Astrocyte of the cerebellum (primary cell): ENCODE measurements around the gene RSPH9.

Source experiments
- DNase-seq: peaks from one replicate; pipeline ENCODE4 v3.0.0-alpha.2; 2011; ENCODE audit warnings: low read depth
- H3K4me3 ChIP-seq: 2 replicates; pipeline ENCODE4 v1.5.1; 2011; ENCODE audit warnings: mild to moderate bottlenecking, low read depth, low read length, moderate library complexity
- CTCF ChIP-seq: IDR thresholded peaks from 2 replicates; pipeline ENCODE4 v1.5.1; 2012; ENCODE audit warnings: low read length, low read depth, moderate library complexity, mild to moderate bottlenecking; ENCODE audit errors: missing control alignments
- in situ Hi-C: cut with HindIII; loops from 2 replicates; pipeline ENCODE4 v1.10.0; 2017; ENCODE audit warnings: low sequenced_read_pairs

Gene RSPH9

GRCh38 chr6:43621836-43622180 is 23.0 kb upstream of the RSPH9 start:
- in situ Hi-C loops: no loop called here
- no peak for TF ChIP-seq CTCF
- no peak overlapping the region for H3K4me3 ChIP-seq
- no peak for DNase-seq

DNA sequence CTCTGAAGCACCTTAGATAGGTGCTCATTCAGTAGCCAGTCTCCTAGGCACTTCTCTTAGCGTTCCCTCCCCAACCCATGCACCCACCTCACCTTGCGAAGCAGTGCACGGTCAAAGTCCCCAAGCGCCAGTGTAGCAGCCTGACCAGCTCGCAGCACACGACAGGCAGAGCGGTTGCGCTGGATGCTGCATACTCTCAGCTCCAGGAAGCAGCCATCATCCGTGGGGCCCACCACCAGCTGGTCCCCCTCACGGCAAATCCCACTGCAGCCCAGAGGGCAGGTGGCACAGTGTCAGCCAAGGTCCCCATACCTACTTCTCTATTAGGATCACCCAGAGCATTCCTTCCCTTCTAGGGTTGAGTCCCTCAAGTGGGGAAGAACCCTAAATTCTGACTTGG is 22.3 kb upstream of the RSPH9 start:
- TF ChIP-seq CTCF: no peak
- H3K4me3 ChIP-seq: no peak overlapping the region
- in situ Hi-C loops: no loop called here
- DNase-seq: no peak

DNA sequence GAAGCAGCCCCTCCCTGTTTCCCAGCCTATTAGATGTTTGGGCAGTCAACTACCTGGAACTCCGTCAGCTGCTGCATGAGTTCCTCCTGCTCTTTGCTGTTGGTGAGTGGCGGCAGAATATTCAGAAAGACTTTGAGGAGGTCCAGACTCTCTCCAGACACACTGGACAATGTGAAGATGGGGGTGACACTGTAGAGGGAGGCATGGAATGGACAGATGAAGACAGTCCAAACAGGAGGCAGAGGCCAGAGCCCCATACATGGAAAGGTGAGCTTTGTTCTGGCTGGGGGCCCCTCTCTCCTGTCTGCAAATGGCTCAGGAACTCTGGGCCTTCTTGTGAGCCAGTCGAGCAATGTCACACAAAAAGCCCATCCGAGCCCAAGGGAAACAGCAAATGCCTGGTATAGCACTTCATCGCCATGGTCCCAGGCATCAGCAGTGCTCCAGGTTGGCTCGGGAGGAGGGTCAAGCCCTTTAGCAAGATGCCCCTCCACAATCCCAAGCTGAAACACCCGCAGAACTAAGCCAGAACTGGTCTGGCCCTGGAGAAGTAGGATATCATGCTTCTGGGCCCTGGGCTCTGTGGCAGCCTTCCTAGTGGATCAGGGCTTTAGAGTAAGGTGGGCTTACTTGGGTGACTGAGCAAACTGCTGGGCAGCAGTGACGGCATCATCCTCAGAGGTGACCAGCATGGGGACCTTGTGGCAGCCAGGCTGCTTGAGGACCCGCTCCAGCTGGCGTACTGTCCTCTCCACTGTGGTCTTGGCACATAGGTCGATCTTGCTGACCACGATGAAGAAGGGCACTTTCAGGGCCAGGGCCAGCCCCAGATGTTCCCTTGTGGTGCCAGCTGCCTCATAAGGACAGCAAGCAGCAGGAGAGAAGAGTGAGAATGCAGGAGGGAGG is 20.7 kb upstream of the RSPH9 start:
- in situ Hi-C loops: no loop called here
- no peak for DNase-seq
- TF ChIP-seq CTCF: no peak
- no peak overlapping the region for H3K4me3 ChIP-seq

DNA sequence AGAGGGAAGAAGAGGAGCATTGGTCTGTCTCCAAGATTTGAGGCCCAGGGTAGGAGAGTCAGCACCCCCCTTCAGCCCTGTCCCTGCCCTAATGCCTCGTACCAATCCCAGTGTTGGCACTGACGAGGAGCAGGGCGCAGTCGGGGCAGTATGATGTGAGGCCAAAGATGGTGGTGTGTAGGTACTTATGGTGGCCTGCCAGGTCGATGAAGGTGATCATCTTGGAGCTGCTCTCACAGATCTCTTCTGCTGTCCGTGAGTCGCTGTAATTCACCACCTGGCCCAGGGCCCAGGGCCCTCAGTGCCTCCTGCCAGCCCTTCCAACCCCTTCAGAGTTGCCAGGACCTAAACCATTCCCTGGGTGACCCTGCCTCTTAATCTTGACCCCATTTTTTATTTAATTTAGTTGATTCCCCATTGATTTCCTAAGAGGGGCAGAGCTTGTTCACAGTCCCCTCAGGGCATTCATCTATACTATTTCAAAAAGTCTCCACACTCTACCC is 20.0 kb upstream of the RSPH9 start:
- TF ChIP-seq CTCF: no peak
- in situ Hi-C loops: no loop called here
- H3K4me3 ChIP-seq: no peak overlapping the region

GRCh38 chr6:43625393-43625992 is 19.3 kb upstream of the RSPH9 start:
- H3K4me3 ChIP-seq: no peak overlapping the region
- no peak for DNase-seq
- no peak for TF ChIP-seq CTCF
- in situ Hi-C loops: no loop called here

More for the DNA sequence above, 20.0 kb upstream of the RSPH9 start:
- no peak for DNase-seq

- no peak for TF ChIP-seq CTCF
- in situ Hi-C loops: no loop called here
- peak overlapping the region; percentile 9 for H3K4me3 ChIP-seq
- peak; percentile 82 for DNase-seq
Measured at GRCh38 chr6:43627008-43627825, 17.6 kb upstream of the RSPH9 start.
